H9 (cell line): ENCODE data around the gene ZNF599. TPM values are rescaled to one million over a fixed set of nuclear protein-coding genes. Genes with fewer than 3 reads are reported as not detected.

Experiments used
- DNase-seq: peaks from one replicate; pipeline ENCODE4 v3.0.0-alpha.2; 2017
- H2AFZ ChIP-seq: one replicate; pipeline ENCODE4 v1.6.1; 2013; ENCODE audit warnings: mild to moderate bottlenecking, low read length, control low read depth, moderate library complexity
- H2AK5ac ChIP-seq: 2 replicates; pipeline ENCODE4 v1.6.1; 2013; ENCODE audit warnings: low read length, control low read depth, mixed read lengths; ENCODE audit not compliant: insufficient read length
- H2BK120ac ChIP-seq: one replicate; pipeline ENCODE4 v1.6.1; 2013; ENCODE audit warnings: low read depth, mild to moderate bottlenecking, low read length, control low read depth, inconsistent platforms; ENCODE audit not compliant: poor library complexity, severe bottlenecking
- H2BK12ac ChIP-seq: 2 replicates; pipeline ENCODE4 v1.6.1; 2013; ENCODE audit warnings: low read length, control low read depth, mixed read lengths, low read depth; ENCODE audit not compliant: insufficient read length
- H2BK15ac ChIP-seq: 2 replicates; pipeline ENCODE4 v1.6.1; 2013; ENCODE audit warnings: low read depth, low read length, control low read depth
- H2BK20ac ChIP-seq: one replicate; pipeline ENCODE4 v1.6.1; 2013; ENCODE audit warnings: low read depth, mild to moderate bottlenecking, low read length, control low read depth, inconsistent platforms; ENCODE audit not compliant: poor library complexity, severe bottlenecking
- H2BK5ac ChIP-seq: 2 replicates; pipeline ENCODE4 v1.6.1; 2013; ENCODE audit warnings: low read length, control low read depth, mixed read lengths; ENCODE audit not compliant: insufficient read length
- H3K14ac ChIP-seq: 2 replicates; pipeline ENCODE4 v1.6.1; 2013; ENCODE audit warnings: low read length, control low read depth; ENCODE audit not compliant: insufficient read depth
- H3K18ac ChIP-seq: 2 replicates; pipeline ENCODE4 v1.6.1; 2013; ENCODE audit warnings: low read depth, mild to moderate bottlenecking, mixed read lengths, low read length, control low read depth; ENCODE audit not compliant: insufficient read length
- H3K23ac ChIP-seq: 2 replicates; pipeline ENCODE4 v1.6.1; 2013; ENCODE audit warnings: low read length, control low read depth, mixed read lengths, low read depth; ENCODE audit not compliant: insufficient read length
- H3K23me2 ChIP-seq: 2 replicates; pipeline ENCODE4 v1.6.1; 2013; ENCODE audit warnings: low read depth, mild to moderate bottlenecking, mixed read lengths, low read length, control low read depth; ENCODE audit not compliant: insufficient read length, poor library complexity, severe bottlenecking
- H3K27ac ChIP-seq: 2 replicates; pipeline ENCODE4 v1.5.1; 2013; ENCODE audit warnings: low read length, control low read depth, mixed read lengths, low read depth; ENCODE audit not compliant: insufficient read length
- H3K27me3 ChIP-seq: 2 replicates; pipeline ENCODE4 v1.6.1; 2013; ENCODE audit warnings: low read length, control low read depth, inconsistent platforms; ENCODE audit not compliant: insufficient read depth
- H3K4ac ChIP-seq: 2 replicates; pipeline ENCODE4 v1.6.1; 2013; ENCODE audit warnings: low read depth, mild to moderate bottlenecking, control low read depth, inconsistent platforms, low read length, moderate library complexity
- H3K4me1 ChIP-seq: 2 replicates; pipeline ENCODE4 v1.6.1; 2013; ENCODE audit warnings: low read length, control low read depth, inconsistent platforms; ENCODE audit not compliant: insufficient read depth
- H3K4me2 ChIP-seq: 2 replicates; pipeline ENCODE4 v1.6.1; 2013; ENCODE audit warnings: low read length, control low read depth, mixed read lengths; ENCODE audit not compliant: insufficient read length, insufficient read depth
- H3K56ac ChIP-seq: 2 replicates; pipeline ENCODE4 v1.6.1; 2013; ENCODE audit warnings: low read depth, mild to moderate bottlenecking, mixed read lengths, low read length, control low read depth; ENCODE audit not compliant: insufficient read length
- H3K79me1 ChIP-seq: 2 replicates; pipeline ENCODE4 v1.6.1; 2013; ENCODE audit warnings: low read depth, mild to moderate bottlenecking, moderate library complexity, low read length, control low read depth, inconsistent platforms; ENCODE audit not compliant: insufficient read depth, poor library complexity, severe bottlenecking
- H3K79me2 ChIP-seq: 2 replicates; pipeline ENCODE4 v1.6.1; 2013; ENCODE audit warnings: low read length, control low read depth, inconsistent platforms; ENCODE audit not compliant: insufficient read depth
- H3K9ac ChIP-seq: 2 replicates; pipeline ENCODE4 v1.6.1; 2013; ENCODE audit warnings: low read length, control low read depth, mixed read lengths; ENCODE audit not compliant: insufficient read length; ENCODE audit errors: extremely low read depth
- H3K9me3 ChIP-seq: one replicate; pipeline ENCODE4 v1.6.1; 2013; ENCODE audit warnings: low read depth, low read length, inconsistent platforms; ENCODE audit not compliant: control insufficient read depth
- H3T11ph ChIP-seq: one replicate; pipeline ENCODE4 v1.6.1; 2013; ENCODE audit warnings: mild to moderate bottlenecking, low read length, control low read depth, inconsistent platforms
- H4K20me1 ChIP-seq: one replicate; pipeline ENCODE4 v1.6.1; 2013; ENCODE audit not compliant: control insufficient read depth, insufficient read length, insufficient read depth
- H4K5ac ChIP-seq: 2 replicates; pipeline ENCODE4 v1.6.1; 2013; ENCODE audit warnings: low read depth, mild to moderate bottlenecking, mixed read lengths, low read length, control low read depth; ENCODE audit not compliant: insufficient read length
- H4K8ac ChIP-seq: replicated peaks from 2 replicates; pipeline ENCODE4 v1.6.1; 2013; ENCODE audit warnings: low read length, control low read depth, mixed read lengths, low read depth; ENCODE audit not compliant: insufficient read length
- H4K91ac ChIP-seq: 2 replicates; pipeline ENCODE4 v1.6.1; 2013; ENCODE audit warnings: low read depth, mild to moderate bottlenecking, moderate library complexity, mixed read lengths, low read length, control low read depth; ENCODE audit not compliant: insufficient read length
- H3K27ac Mint-ChIP-seq, 3 experiments: 2 replicates in 2 of 3; 3 replicates in 1 of 3; pipeline ENCODE4 v1.8.0; 2020 to 2021; ENCODE audit warnings: mixed read lengths in 3 of 3, mild to moderate bottlenecking in 1 of 3, moderate library complexity in 1 of 3
- H3K27me3 Mint-ChIP-seq: 2 replicates; pipeline ENCODE4 v1.8.0; 2021; ENCODE audit warnings: low read depth, mild to moderate bottlenecking, moderate library complexity, mixed read lengths
- H3K36me3 Mint-ChIP-seq, 3 experiments: 2 replicates in 2 of 3; 3 replicates in 1 of 3; pipeline ENCODE4 v1.8.0; 2020 to 2021; ENCODE audit warnings: low read depth in 3 of 3, mixed read lengths in 3 of 3; ENCODE audit not compliant: insufficient read depth in 1 of 3
- H3K4me1 Mint-ChIP-seq, 2 experiments: 2 replicates each; pipeline ENCODE4 v1.8.0; 2020; ENCODE audit warnings: mixed read lengths in 2 of 2
- H3K4me3 Mint-ChIP-seq, 2 experiments: 2 replicates in 1 of 2; 3 replicates in 1 of 2; pipeline ENCODE4 v1.8.0; 2020 to 2021; ENCODE audit warnings: mild to moderate bottlenecking in 2 of 2, mixed read lengths in 2 of 2, moderate library complexity in 1 of 2
- H3K9me3 Mint-ChIP-seq, 2 experiments: 2 replicates in 1 of 2; 3 replicates in 1 of 2; pipeline ENCODE4 v1.8.0; 2020; ENCODE audit warnings: mild to moderate bottlenecking in 2 of 2, mixed read lengths in 2 of 2, moderate library complexity in 1 of 2
- CTCF ChIP-seq: fragments of 200-600 bp; sonication (generic); conservative IDR thresholded peaks from 3 replicates; pipeline ENCODE4 v1.8.0; 2021; ENCODE audit warnings: antibody characterized with exemption, mild to moderate bottlenecking
- WGBS: extraction: QIAGEN DNeasy Blood & Tissue Kit; methylation state at CpG from one replicate; pipeline ENCODE4 v1.1.7; 2013; ENCODE audit warnings: missing lambda C conversion rate, low lambda C conversion rate, mixed read lengths; ENCODE audit not compliant: insufficient read length; ENCODE audit errors: extremely low coverage; 5-methylcytosine and 5-hydroxymethylcytosine counted together
- total RNA-seq: library from RNA; stranded (reverse); gene quantifications from 2 replicates; pipeline ENCODE4 v1.2.1, GENCODE V29; 2021

ZNF599 gene
- total RNA-seq, 1 experiment from 2014 or later: 3.9 TPM

GRCh38 chr19:34711890-34712289 is 61.1 kb downstream of the ZNF599 start:
- H2BK5ac ChIP-seq: no peak overlapping the region
- no peaks in the 10 kb centered on the region for H4K20me1 ChIP-seq
- H2AK5ac ChIP-seq: no peak overlapping the region
- H3K79me1 ChIP-seq: no peaks in the 10 kb centered on the region
- H4K8ac ChIP-seq: no peak overlapping the region
- Mint-ChIP-seq H3K36me3 (peaks cover 9 to 11% (median 9%) of the 10 kb centered on the region in 3 experiments), H3K27ac (no peak overlapping the region), H3K27me3 (peaks cover 14% of the 10 kb centered on the region), H3K9me3 (peaks cover 82 to 85% of the 10 kb centered on the region in 2 experiments), H3K4me1 (peaks cover 5 to 8% of the 10 kb centered on the region in 2 experiments; a peak in 3 of 4 replicates), H3K4me3 (no peak overlapping the region)
- no peaks in the 10 kb centered on the region for H3K4me1 ChIP-seq
- H3K4me2 ChIP-seq: peak overlapping the region; percentile 21
- no peak for TF ChIP-seq CTCF
- H3K27ac ChIP-seq: no peak overlapping the region
- no peaks in the 10 kb centered on the region for H3K79me2 ChIP-seq
- H3K56ac ChIP-seq: no peak overlapping the region
- no peak overlapping the region for H2BK20ac ChIP-seq
- H2AFZ ChIP-seq: no peak overlapping the region
- no peak overlapping the region for H3K4ac ChIP-seq
- no peaks in the 10 kb centered on the region for H3K23me2 ChIP-seq
- no CpG with 5 or more reads among the region's 6 CpGs for WGBS
- H4K5ac ChIP-seq: no peak overlapping the region
- H3K27me3 ChIP-seq: no peaks in the 10 kb centered on the region
- H3K23ac ChIP-seq: no peak overlapping the region
- DNase-seq: peak; percentile 57
- no peak overlapping the region for H2BK15ac ChIP-seq
- H2BK12ac ChIP-seq: no peak overlapping the region
- H2BK120ac ChIP-seq: no peak overlapping the region
- H3T11ph ChIP-seq: no peak overlapping the region
- no peak overlapping the region for H3K14ac ChIP-seq
- H3K18ac ChIP-seq: no peak overlapping the region
- H4K91ac ChIP-seq: no peak overlapping the region
- H3K9me3 ChIP-seq: peaks cover 16% of the 10 kb centered on the region
- no peak overlapping the region for H3K9ac ChIP-seq

Other genes starting within 250 kb of the ZNF599 start
- not detected in 2 replicates for gene SCGB2B2, start 96.1 kb downstream of the ZNF599 start, total RNA-seq
- gene ZNF302, start 95.5 kb downstream of the ZNF599 start, total RNA-seq: 22.4 and 23.3 TPM in 2 replicates
- 8.2 and 9.9 TPM in 2 replicates for gene ZNF181, start 39.0 kb downstream of the ZNF599 start, total RNA-seq
- gene ZNF30, start 153.7 kb upstream of the ZNF599 start, total RNA-seq: 6.5 and 8.3 TPM in 2 replicates
- gene ZNF792, start 191.0 kb upstream of the ZNF599 start, total RNA-seq: 7.6 and 8.3 TPM in 2 replicates
- gene GRAMD1A, start 227.1 kb upstream of the ZNF599 start, total RNA-seq: 125 and 126 TPM in 2 replicates